Caki2 (cell line): Measurements from ENCODE around the gene CHAC1. TPM values are rescaled to one million over a fixed set of nuclear protein-coding genes. Genes with fewer than 3 reads are reported as not detected.

Experiments
- DNase-seq: peaks from one replicate; pipeline ENCODE4 v3.0.0-alpha.2; 2015; ENCODE audit warnings: low read depth
- in situ Hi-C: cut with HindIII; loops from 2 replicates; pipeline ENCODE4 v1.10.0; 2016; ENCODE audit warnings: low sequenced_read_pairs, low pct_unique_long_range_greater_than_20kb, mixed read lengths
- total RNA-seq: library from RNA; depleted of rRNA; stranded (reverse); fragments of >200 nt; shearing (Covaris generic); gene quantifications from 2 replicates; pipeline ENCODE4 v1.2.3, GENCODE V29; 2014; ENCODE audit warnings: low replicate concordance; rRNA removed

Gene CHAC1
- total RNA-seq, 1 experiment from 2014 or later = 12.7 TPM

- in situ Hi-C loops = no loop called here
- DNase-seq = no peak
Observed at GRCh38 chr15:40995656-40996055, 42.4 kb downstream of the CHAC1 start.

DNA sequence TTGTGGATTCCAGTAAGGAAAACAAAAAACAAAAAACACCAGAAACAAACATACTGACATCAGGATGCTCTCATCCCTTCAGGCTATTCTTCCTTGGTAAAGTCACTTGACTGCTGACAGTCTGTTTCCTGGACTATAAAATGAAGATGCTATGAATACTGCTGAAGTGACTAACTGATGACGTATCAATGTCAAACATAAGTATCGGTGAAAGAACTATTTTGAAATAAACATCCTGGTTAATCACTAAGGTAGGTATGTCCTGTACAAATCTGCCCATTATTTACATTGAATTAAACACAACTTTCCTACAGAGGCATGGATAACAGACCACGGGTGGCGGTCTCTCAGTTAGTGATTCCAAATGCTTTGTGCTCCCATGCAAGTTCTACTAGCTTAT, 45.9 kb downstream of the CHAC1 start:
- DNase-seq = no peak
- in situ Hi-C loops = no loop called here

GRCh38 chr15:41001524-41002214, 48.4 kb downstream of the CHAC1 start:
- no peak for DNase-seq
- in situ Hi-C loops = no loop called here

DNA sequence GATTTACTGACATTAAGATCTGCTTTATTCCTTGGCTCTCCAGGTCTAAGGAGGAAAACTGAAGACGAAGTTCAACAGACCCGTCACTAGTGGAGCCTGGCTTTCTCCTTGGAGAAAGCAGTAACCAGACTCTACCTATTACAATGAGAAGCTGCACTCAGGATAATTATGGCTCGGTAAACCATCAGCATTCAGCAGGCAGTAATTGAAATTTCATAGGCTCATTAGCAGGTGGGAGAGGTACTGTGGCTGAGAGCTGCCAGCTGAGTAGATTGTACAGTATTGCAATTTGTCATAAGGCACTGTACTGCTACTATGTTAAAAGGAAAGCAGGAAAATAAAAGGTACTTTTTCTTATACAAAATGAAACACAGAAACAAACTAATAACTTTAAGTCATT, 51.2 kb downstream of the CHAC1 start:
- DNase-seq = no peak
- in situ Hi-C loops = no loop called here

Other genes with a start within 250 kb of the CHAC1 start
- gene RMDN3, start 198.2 kb upstream of the CHAC1 start, total RNA-seq = 27.7 and 29.0 TPM in 2 replicates
- gene GCHFR, start 189.4 kb upstream of the CHAC1 start, total RNA-seq = 73.4 and 105 TPM in 2 replicates
- gene C15orf62, start 183.5 kb upstream of the CHAC1 start, total RNA-seq = 0.27 and 0.64 TPM in 2 replicates
- gene ZFYVE19, start 146.4 kb upstream of the CHAC1 start, total RNA-seq = 88.7 and 100 TPM in 2 replicates
- gene DNAJC17, start 146.0 kb upstream of the CHAC1 start, total RNA-seq = 51.3 and 103 TPM in 2 replicates
- gene PPP1R14D, start 124.8 kb upstream of the CHAC1 start, total RNA-seq = not detected in 2 replicates
- gene SPINT1, start 109.4 kb upstream of the CHAC1 start, total RNA-seq = 19.5 and 29.7 TPM in 2 replicates
- 0.23 and 0.51 TPM in 2 replicates for gene RHOV, start 79.2 kb upstream of the CHAC1 start, total RNA-seq
- 20.5 and 23.9 TPM in 2 replicates for gene VPS18, start 59.0 kb upstream of the CHAC1 start, total RNA-seq
- gene DLL4, start 24.1 kb upstream of the CHAC1 start, total RNA-seq = 0.07 TPM in 1 of 2 replicates, not detected in the other
- gene INO80, start 162.8 kb downstream of the CHAC1 start, total RNA-seq = 41.1 and 45.9 TPM in 2 replicates